ENCODE data around the gene APOBEC3F. TPM values are rescaled to one million over a fixed set of nuclear protein-coding genes. Genes with fewer than 3 reads are reported as not detected.

APOBEC3F gene
- total and polyA plus RNA-seq, 10 of the 15 experiments (the other 5 are each of a cell fraction or from before 2014, with no cell fraction given): 7.4 to 29.1 (median 12.8) TPM

DNA sequence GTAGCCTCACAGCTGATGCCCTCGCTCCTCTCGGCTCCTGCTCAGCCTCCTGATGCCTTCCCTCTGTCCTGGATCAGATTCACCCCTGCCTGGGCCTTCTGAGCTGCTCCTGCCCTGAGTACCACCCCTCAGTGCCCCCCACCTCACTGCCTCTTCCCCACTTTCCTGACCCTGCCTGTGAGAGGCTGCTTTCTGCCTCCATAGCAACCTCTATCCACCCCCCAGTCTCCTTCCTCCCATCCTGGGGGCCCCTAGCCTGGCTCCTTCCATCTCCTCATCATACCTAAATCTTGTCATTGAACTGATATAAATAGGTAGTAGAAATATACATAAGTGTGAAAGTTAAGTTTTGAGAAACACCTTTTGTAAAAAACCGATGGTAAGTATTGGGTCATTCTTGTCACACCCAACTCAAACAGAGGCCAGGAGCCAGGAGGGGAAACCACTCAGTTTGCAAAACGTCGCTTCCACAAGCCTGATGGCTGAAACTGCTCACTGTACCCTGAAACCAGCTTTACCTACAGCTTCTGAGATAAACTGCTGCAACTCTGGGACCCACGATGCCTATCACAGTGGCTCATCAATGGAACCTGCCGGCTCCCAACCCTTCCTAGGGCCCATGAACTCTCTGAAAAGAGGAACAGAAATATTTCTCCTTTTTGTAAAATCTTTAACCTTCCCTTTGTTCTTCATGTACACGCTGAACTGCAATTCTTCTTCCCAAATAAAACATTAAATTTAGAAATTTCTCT is 51.6 kb downstream of the APOBEC3F start (continued):
- peak; percentile 47 for TF ChIP-seq ZNF687 (IDR thresholded peaks at IDR 0.05)
- TF ChIP-seq E2F4 (IDR thresholded peaks at IDR 0.05; ENCODE audit: low read depth, low read length): no peak
- no peak for TF ChIP-seq TCF3 (IDR thresholded peaks at IDR 0.05; ENCODE audit: borderline replicate concordance, insufficient read depth, low read depth, low read length)
- TF ChIP-seq EED (IDR thresholded peaks at IDR 0.05; ENCODE audit: low read depth): peak; percentile 54
- TF ChIP-seq SUZ12 (IDR thresholded peaks at IDR 0.05; ENCODE audit: unreplicated experiment): no peak
- no peak for TF ChIP-seq TCF7 (IDR thresholded peaks at IDR 0.05; ENCODE audit: borderline replicate concordance)
- no peak for TF ChIP-seq TBL1XR1 (IDR thresholded peaks at IDR 0.05; ENCODE audit: low read depth, low read length)
- TF ChIP-seq RAD51 (IDR thresholded peaks at IDR 0.05): no peak
- TF ChIP-seq PAX8 (IDR thresholded peaks at IDR 0.05): no peak
- no peak for TF ChIP-seq CREB1 (IDR thresholded peaks at IDR 0.05; ENCODE audit: low read depth)
- no peak for TF ChIP-seq RAD21 (IDR thresholded peaks at IDR 0.05; ENCODE audit: insufficient read depth, low read depth, low read length)
- TF ChIP-seq MYC (IDR thresholded peaks at IDR 0.05; ENCODE audit: insufficient read depth, insufficient read length, insufficient replicate concordance, low read length, severe bottlenecking): no peak
- TF ChIP-seq SPI1 (IDR thresholded peaks at IDR 0.05; ENCODE audit: borderline replicate concordance, insufficient read depth, low read depth, low read length): peak; percentile 70; the same call in 1 of the 2 replicates
- no peak for TF ChIP-seq TCF12 (IDR thresholded peaks at IDR 0.05; ENCODE audit: low read depth, low read length)
- TF ChIP-seq, protein P1, sequence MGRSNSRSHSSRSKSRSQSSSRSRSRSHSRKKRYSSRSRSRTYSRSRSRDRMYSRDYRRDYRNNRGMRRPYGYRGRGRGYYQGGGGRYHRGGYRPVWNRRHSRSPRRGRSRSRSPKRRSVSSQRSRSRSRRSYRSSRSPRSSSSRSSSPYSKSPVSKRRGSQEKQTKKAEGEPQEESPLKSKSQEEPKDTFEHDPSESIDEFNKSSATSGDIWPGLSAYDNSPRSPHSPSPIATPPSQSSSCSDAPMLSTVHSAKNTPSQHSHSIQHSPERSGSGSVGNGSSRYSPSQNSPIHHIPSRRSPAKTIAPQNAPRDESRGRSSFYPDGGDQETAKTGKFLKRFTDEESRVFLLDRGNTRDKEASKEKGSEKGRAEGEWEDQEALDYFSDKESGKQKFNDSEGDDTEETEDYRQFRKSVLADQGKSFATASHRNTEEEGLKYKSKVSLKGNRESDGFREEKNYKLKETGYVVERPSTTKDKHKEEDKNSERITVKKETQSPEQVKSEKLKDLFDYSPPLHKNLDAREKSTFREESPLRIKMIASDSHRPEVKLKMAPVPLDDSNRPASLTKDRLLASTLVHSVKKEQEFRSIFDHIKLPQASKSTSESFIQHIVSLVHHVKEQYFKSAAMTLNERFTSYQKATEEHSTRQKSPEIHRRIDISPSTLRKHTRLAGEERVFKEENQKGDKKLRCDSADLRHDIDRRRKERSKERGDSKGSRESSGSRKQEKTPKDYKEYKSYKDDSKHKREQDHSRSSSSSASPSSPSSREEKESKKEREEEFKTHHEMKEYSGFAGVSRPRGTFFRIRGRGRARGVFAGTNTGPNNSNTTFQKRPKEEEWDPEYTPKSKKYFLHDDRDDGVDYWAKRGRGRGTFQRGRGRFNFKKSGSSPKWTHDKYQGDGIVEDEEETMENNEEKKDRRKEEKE (IDR thresholded peaks at IDR 0.05): no peak
- TF ChIP-seq SREBF1 (IDR thresholded peaks at IDR 0.05; ENCODE audit: low read length): no peak
- 0 out of 2 replicates have a peak, but pooled peaks have one; percentile 12 for TF ChIP-seq YY1 (IDR thresholded peaks at IDR 0.05; ENCODE audit: low read depth, low read length)
- TF ChIP-seq FOXK2 (IDR thresholded peaks at IDR 0.05): no peak
- no peak for TF ChIP-seq NR2F1 (conservative IDR thresholded peaks at IDR 0.05)
- TF ChIP-seq MLLT1 (IDR thresholded peaks at IDR 0.05): no peak
- no peak for TF ChIP-seq ESRRA (IDR thresholded peaks at IDR 0.05; ENCODE audit: low read length)
- TF ChIP-seq NFYA (IDR thresholded peaks at IDR 0.05; ENCODE audit: borderline replicate concordance, low read depth, low read length): no peak
